Subcutaneous abdominal adipose tissue (tissue), 5 donors: ENCODE results near the gene ABHD5.

Experiments
- H3K27ac ChIP-seq: one replicate; pipeline ENCODE4 v1.7.0; 2013; ENCODE audit warnings: low read depth, mild to moderate bottlenecking, inconsistent platforms, low read length, moderate library complexity
- H3K27me3 ChIP-seq, 5 donors: one replicate each; pipeline ENCODE4 v1.7.0; 2013; ENCODE audit warnings: low read length in 5 of 5, inconsistent platforms in 1 of 5; ENCODE audit not compliant: control insufficient read depth in 5 of 5, insufficient read depth in 4 of 5
- H3K36me3 ChIP-seq, 5 donors: one replicate each; pipeline ENCODE4 v1.7.0; 2013; ENCODE audit warnings: low read length in 5 of 5; ENCODE audit not compliant: control insufficient read depth in 5 of 5, insufficient read depth in 5 of 5
- H3K4me1 ChIP-seq, 5 donors: one replicate each; pipeline ENCODE4 v1.7.0; 2013; ENCODE audit warnings: low read length in 5 of 5, mild to moderate bottlenecking in 3 of 5, moderate library complexity in 1 of 5; ENCODE audit not compliant: control insufficient read depth in 5 of 5, insufficient read depth in 5 of 5
- H3K4me3 ChIP-seq, 5 donors: one replicate each; pipeline ENCODE4 v1.7.0; 2013; ENCODE audit warnings: low read length in 5 of 5, low read depth in 1 of 5
- H3K9ac ChIP-seq, 5 donors: one replicate each; pipeline ENCODE4 v1.7.0; 2013; ENCODE audit warnings: low read length in 5 of 5, mild to moderate bottlenecking in 4 of 5, moderate library complexity in 3 of 5
- H3K9me3 ChIP-seq, 5 donors: one replicate each; pipeline ENCODE4 v1.7.0; 2013; ENCODE audit warnings: low read length in 5 of 5; ENCODE audit not compliant: control insufficient read depth in 5 of 5
- donor health status: healthy.
- donor health status: healthy.
- donor health status: healthy.
- donor health status: healthy.
- donor health status: healthy.

Gene ABHD5

DNA sequence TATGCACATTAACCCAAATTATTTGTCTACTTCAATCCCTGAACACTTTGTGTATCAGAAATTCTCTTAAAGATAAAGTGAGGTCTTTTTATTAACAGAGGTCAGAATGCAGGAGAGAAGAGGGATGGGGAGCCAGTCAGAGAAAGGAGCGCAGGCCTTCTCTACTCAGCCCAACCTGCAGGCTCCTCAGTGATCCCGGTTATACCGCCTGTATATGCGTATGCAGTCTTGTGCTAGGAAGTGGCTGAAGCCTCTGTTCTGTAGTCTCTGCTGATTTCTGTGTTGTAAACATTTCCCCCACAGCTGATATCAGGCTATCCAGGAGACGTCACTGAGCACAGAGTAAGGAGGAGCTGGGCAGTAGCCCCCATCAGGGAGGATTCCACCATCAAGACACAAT is 57.9 kb downstream of the ABHD5 start:
- no peaks in the 10 kb centered on the region for H3K27me3 ChIP-seq

DNA sequence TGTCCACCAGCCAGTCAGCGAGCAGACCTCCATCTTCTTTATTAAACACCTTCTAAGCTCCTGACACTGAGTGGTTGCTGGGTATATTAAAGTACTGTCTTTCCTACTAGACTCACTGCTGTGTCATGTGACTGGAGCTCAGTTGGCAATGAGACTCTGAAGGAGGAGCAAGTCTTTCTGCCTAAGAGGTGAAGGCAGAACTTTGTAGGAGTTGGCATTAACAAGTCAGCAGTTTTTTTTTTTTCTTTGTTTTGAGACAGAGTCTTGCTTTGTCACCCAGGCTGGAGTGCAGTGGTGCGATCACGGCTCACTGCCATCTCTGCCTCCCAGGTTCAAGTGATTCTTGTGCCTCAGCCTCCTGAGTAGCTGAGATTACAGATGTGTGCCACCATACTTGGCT is 62.2 kb downstream of the ABHD5 start:
- H3K27me3 ChIP-seq, result no peaks in the 10 kb centered on the region
- no peak overlapping the region for H3K9ac ChIP-seq
- no peak overlapping the region for H3K4me3 ChIP-seq
- no peak overlapping the region for H3K27ac ChIP-seq
- no peaks in the 10 kb centered on the region for H3K9me3 ChIP-seq
- H3K4me1 ChIP-seq, result peaks cover 12 to 26% (median 24%) of the 10 kb centered on the region in 5 donors
- H3K36me3 ChIP-seq, result no peaks in the 10 kb centered on the region

More for the DNA sequence above, 57.9 kb downstream of the ABHD5 start:
- Histone ChIP-seq H3K9ac (no peak overlapping the region), H3K4me1 (peaks cover 7 to 30% (median 28%) of the 10 kb centered on the region in 5 donors), H3K27ac (no peak overlapping the region), H3K9me3 (peaks cover 0 to 10% (median 5%) of the 10 kb centered on the region in 5 donors), H3K36me3 (no peaks in the 10 kb centered on the region), H3K4me3 (no peak overlapping the region)

DNA sequence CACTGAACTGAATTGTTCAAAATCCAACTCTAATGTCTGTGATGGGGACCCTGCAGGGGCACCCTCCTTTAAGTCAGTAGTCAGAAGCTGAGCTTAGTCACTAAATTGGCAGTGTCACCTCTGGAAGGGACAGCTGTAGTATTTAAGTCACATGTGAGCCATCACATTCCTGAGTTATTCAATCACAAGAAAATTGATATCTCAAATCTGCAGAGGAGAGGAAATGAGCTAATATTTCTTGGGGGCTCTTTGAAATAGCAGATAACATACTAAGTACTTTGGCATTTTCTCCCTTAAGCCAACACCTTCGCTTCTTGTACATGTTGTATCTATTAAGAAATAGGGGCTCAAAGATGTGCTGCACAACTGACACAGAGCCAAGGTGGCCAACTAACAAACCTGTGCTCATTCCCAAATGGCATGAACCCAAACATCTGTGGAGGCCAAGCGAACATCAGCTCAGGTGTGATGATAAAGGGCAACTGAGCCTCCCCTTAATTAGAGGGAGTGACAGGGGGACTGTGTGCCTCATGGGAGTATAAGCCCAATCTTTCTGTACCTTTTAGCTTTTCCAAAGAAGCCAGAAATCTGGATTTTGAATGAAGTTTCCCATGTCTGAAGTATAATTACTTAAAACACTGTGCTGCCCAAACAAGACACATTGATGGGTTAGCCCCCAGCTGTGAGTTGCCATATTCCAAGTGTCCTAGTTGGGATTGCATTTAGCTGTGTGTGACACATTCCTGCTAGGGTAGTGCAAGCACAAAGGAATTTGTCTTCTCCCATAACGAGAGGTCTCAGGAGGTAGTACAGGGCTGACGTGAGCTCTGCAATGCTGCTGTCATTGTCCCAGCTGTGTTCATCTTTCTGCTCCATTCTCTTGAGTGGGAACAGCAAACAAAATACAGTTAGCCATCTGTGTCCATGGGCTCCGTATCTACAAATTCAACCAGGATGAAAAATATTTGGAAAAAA is 63.3 kb downstream of the ABHD5 start:
- Histone ChIP-seq H3K4me3 (no peak overlapping the region), H3K9ac (no peak overlapping the region), H3K27me3 (no peaks in the 10 kb centered on the region), H3K9me3 (no peaks in the 10 kb centered on the region), H3K36me3 (no peaks in the 10 kb centered on the region), H3K4me1 (peaks cover 11 to 31% (median 27%) of the 10 kb centered on the region in 5 donors), H3K27ac (no peak overlapping the region)

DNA sequence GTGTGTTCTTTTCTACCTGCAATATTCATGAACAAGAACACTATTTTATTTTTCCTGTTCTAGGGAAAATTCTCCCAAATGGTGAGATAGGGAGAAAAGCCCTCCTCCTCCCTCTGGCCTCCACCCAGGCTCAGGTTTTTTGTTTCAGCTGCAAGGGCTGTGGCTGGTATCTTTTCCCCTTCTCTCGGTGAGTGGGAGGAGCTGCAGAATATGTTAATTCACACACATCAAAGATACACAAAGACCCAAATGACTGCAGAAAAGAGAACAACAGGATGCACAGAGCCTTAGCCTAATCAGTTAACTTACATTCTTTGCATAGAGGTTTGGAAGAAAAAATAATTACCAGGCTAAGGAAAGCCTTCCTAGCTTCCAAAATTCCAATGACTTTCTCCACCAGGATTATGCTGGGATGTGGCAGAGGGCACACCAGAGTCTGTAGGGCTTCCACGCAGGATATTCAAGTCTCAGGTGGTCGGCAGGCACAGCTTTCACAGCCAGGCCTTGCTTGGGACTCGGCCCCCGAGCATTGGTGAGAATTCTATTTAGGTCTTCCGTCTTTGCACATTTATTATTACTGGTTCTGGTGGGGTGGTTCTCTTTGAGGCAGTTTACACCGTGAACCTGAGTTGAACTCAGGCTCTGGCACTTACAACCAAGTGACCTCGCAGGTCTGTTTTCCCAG is 64.9 kb downstream of the ABHD5 start:
- H3K4me1 ChIP-seq, result peaks cover 13 to 42% (median 42%) of the 10 kb centered on the region in 5 donors
- no peaks in the 10 kb centered on the region for H3K9me3 ChIP-seq
- H3K36me3 ChIP-seq, result no peaks in the 10 kb centered on the region
- H3K4me3 ChIP-seq, result no peak overlapping the region
- no peak overlapping the region for H3K9ac ChIP-seq
- H3K27me3 ChIP-seq, result no peaks in the 10 kb centered on the region
- H3K27ac ChIP-seq, result no peak overlapping the region

DNA sequence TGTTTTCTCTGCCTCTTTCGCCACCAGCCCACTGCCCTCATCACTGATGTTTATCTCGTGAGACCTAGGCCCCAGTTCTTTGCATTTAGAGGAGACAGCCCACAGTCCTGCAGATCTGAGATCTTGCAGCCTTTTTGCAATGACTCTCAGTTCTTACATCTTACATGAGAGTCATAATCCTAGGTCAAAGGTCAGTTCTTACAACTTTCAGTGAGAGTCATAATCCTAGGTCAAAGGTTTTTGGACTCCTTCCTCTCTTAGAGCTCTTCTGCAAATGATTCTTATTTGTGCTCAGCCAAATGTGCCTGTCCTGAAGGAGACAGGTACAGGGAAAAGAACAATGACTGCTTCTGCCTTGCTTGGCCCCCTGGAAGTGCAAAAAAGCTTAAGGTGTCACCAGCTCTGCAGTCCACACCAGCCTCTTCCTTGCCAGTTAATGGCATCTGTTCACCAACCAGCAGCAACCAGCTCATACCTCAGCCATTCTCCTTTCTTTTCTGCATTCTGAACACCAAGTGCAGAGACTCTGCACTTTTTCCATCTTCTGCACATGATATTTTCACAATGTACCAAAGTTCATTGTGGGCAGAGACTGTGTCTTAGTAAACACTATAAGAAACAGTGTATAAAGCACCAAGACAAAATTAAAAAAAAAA is 67.1 kb downstream of the ABHD5 start:
- Histone ChIP-seq H3K4me1 (peaks cover 13 to 42% (median 38%) of the 10 kb centered on the region in 5 donors), H3K36me3 (no peaks in the 10 kb centered on the region), H3K27me3 (no peaks in the 10 kb centered on the region), H3K9ac (no peak overlapping the region), H3K9me3 (no peaks in the 10 kb centered on the region), H3K27ac (no peak overlapping the region), H3K4me3 (no peak overlapping the region)

DNA sequence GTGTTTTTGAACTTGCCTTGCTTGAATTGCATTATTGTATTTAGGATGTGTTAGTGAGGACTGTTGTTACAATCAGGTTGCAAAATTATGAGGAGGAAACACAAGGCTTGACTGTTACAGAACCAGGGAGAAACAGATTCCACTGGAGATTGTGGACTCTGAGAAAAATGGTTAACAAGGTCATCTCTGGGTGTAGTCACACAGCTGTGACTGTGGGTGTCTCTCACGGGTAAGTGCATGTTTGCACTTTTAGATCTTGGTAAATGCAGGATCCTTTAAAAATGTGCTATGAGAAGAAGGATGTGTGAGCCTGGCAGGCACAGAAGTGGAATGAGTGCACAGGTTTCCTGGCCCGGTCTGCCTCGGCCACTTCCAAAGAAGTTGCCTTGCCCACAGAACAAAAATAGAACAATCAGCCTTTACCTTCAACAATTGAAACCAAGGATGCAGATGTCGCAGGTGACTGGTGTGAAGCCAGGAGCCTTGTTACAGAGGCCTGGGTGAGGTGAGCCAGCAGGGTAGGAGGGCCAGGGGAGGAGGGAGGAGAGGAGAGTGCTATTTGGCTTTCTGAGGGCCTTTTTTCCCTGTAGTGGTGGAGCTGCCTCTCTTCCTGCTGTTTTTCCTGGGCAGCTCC is 68.0 kb downstream of the ABHD5 start:
- no peaks in the 10 kb centered on the region for H3K36me3 ChIP-seq
- peak overlapping the region; percentile 55 for H3K27ac ChIP-seq
- peaks cover 11 to 39% (median 35%) of the 10 kb centered on the region in 5 donors for H3K4me1 ChIP-seq
- peak overlapping the region in 1 of 5 donors; percentile 13 for H3K9ac ChIP-seq
- H3K27me3 ChIP-seq, result no peaks in the 10 kb centered on the region
- no peak overlapping the region for H3K4me3 ChIP-seq
- no peaks in the 10 kb centered on the region for H3K9me3 ChIP-seq

DNA sequence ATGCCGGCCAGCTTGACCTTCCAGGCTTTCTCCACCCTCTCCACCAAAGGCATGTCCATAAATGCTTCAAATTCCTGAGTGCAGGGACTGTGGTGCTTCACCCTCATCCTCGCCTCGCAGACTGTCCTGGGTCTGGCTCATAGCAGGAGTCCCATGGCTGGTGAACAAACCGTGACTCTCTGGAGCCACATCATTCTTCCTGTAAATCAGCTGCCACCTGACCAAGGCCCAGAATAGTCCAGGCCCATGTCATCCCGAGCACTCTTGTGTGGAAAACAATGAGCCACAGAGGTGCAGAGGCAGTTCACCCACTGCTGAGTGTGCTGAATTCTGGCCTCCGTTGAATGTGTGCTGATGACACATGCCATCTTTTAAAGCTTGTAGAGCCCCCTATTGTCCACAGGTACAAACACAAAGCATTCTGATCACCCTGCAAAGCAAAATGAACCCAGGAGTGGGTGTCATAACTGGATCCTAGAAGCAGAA is 68.6 kb downstream of the ABHD5 start:
- Histone ChIP-seq H3K36me3 (no peaks in the 10 kb centered on the region), H3K27ac (peak overlapping the region; percentile 55), H3K4me3 (no peak overlapping the region), H3K9ac (no peak overlapping the region), H3K4me1 (peaks cover 7 to 34% (median 30%) of the 10 kb centered on the region in 5 donors), H3K9me3 (no peaks in the 10 kb centered on the region), H3K27me3 (no peaks in the 10 kb centered on the region)

DNA sequence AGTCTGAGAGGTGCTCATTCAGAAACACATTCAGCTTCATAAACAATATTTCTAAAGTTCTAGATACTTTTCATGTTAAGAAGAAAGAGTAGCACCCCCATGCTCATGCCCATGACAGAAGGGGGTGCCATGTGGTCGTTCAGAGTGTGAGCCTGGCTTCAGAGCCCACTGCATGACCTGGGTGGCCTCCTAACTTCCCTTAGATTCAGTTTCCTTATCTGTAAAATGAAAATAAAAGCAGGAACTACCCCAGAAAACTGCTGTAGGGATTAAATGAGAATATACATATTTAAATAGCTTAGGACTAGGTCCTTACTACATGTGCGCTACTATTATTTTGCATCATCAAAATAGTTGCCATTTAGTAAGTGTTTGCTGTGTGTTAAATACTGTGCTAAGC is 69.2 kb downstream of the ABHD5 start:
- Histone ChIP-seq H3K27ac (peak overlapping the region; percentile 55), H3K4me1 (peaks cover 9 to 38% (median 36%) of the 10 kb centered on the region in 5 donors), H3K27me3 (no peaks in the 10 kb centered on the region), H3K4me3 (no peak overlapping the region), H3K36me3 (no peaks in the 10 kb centered on the region), H3K9me3 (no peaks in the 10 kb centered on the region), H3K9ac (no peak overlapping the region)

DNA sequence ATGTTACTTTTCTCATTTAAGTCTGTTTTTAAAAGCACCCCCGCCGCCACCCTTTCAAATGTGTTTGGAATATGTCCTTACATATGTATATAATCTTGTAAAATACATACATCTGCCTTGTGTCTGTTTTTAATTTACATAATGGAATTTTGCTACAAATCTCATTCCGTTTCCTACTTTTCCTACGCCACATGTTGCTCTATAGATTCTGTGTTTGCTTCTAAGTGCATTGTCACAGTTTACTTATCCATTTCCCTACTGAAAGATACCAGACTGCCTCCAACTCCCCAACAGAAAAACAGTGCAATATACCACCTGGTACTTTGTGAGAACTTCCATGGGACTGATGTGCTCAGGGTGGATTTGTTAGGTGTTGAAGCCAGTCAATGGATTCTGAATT is 70.2 kb downstream of the ABHD5 start:
- Histone ChIP-seq H3K9me3 (no peaks in the 10 kb centered on the region), H3K4me3 (no peak overlapping the region), H3K9ac (no peak overlapping the region), H3K36me3 (no peaks in the 10 kb centered on the region), H3K4me1 (peaks cover 12 to 48% (median 46%) of the 10 kb centered on the region in 5 donors), H3K27me3 (no peaks in the 10 kb centered on the region), H3K27ac (no peak overlapping the region)
